Mesenchymal stem cell (in vitro differentiated cells and primary cell): ENCODE measurements around the gene KPNA1.

Experiments used
- DNase-seq: peaks from one replicate; pipeline ENCODE4 v3.0.0-alpha.2; 2013
- H2AFZ ChIP-seq: one replicate; pipeline ENCODE4 v1.6.1; 2013; ENCODE audit warnings: low read depth, mild to moderate bottlenecking, control low read depth, inconsistent platforms, low read length, moderate library complexity
- H2AK5ac ChIP-seq: 2 replicates; pipeline ENCODE4 v1.6.1; 2013; ENCODE audit warnings: low read length, moderate library complexity, mild to moderate bottlenecking, inconsistent platforms; ENCODE audit not compliant: severe bottlenecking
- H2BK120ac ChIP-seq: one replicate; pipeline ENCODE4 v1.6.1; 2013; ENCODE audit warnings: low read depth, mild to moderate bottlenecking, inconsistent platforms, low read length, moderate library complexity
- H2BK12ac ChIP-seq, 2 experiments: one replicate each; pipeline ENCODE4 v1.6.1; 2013; ENCODE audit warnings: inconsistent platforms in 2 of 2, low read length in 2 of 2, mild to moderate bottlenecking in 2 of 2, moderate library complexity in 2 of 2, control low read depth in 1 of 2
- H2BK15ac ChIP-seq: one replicate; pipeline ENCODE4 v1.6.1; 2013; ENCODE audit warnings: mild to moderate bottlenecking, low read depth, inconsistent platforms; ENCODE audit not compliant: poor library complexity, severe bottlenecking
- H2BK5ac ChIP-seq: 2 replicates; pipeline ENCODE4 v1.6.1; 2013; ENCODE audit warnings: low read depth, mild to moderate bottlenecking, low read length, control low read depth, inconsistent platforms; ENCODE audit not compliant: poor library complexity, severe bottlenecking
- H3K14ac ChIP-seq, 2 experiments: one replicate each; pipeline ENCODE4 v1.6.1; 2013; ENCODE audit warnings: inconsistent platforms in 2 of 2, low read length in 2 of 2, control low read depth in 1 of 2, mild to moderate bottlenecking in 1 of 2, moderate library complexity in 1 of 2
- H3K18ac ChIP-seq, 2 experiments: one replicate each; pipeline ENCODE4 v1.6.1; 2013; ENCODE audit warnings: inconsistent platforms in 2 of 2, low read length in 2 of 2, control low read depth in 1 of 2, low read depth in 1 of 2, mild to moderate bottlenecking in 1 of 2
- H3K23ac ChIP-seq, 2 experiments: one replicate each; pipeline ENCODE4 v1.6.1; 2013; ENCODE audit warnings: inconsistent platforms in 2 of 2, low read length in 2 of 2, mild to moderate bottlenecking in 2 of 2, moderate library complexity in 2 of 2, control low read depth in 1 of 2
- H3K27ac ChIP-seq: 2 replicates; pipeline ENCODE4 v1.5.1; 2013; ENCODE audit warnings: mild to moderate bottlenecking, moderate library complexity, low read length, control low read depth, inconsistent platforms; ENCODE audit not compliant: poor library complexity, severe bottlenecking
- H3K27me3 ChIP-seq, 2 experiments: 2 replicates each; pipeline versions ENCODE4 v1.6.1 to v1.7.0; 2013; ENCODE audit warnings: low read length in 2 of 2, mild to moderate bottlenecking in 2 of 2, moderate library complexity in 2 of 2, control low read depth in 1 of 2, inconsistent platforms in 1 of 2; ENCODE audit not compliant: control insufficient read depth in 1 of 2, insufficient read depth in 1 of 2
- H3K36me3 ChIP-seq, 2 experiments: 2 replicates each; pipeline versions ENCODE4 v1.6.1 to v1.7.0; 2013; ENCODE audit warnings: low read length in 2 of 2, control low read depth in 1 of 2, inconsistent platforms in 1 of 2, low read depth in 1 of 2, mild to moderate bottlenecking in 1 of 2; ENCODE audit not compliant: insufficient read depth in 2 of 2, control insufficient read depth in 1 of 2
- H3K4ac ChIP-seq, 2 experiments: one replicate each; pipeline ENCODE4 v1.6.1; 2013; ENCODE audit warnings: inconsistent platforms in 2 of 2, low read length in 2 of 2, mild to moderate bottlenecking in 2 of 2, moderate library complexity in 2 of 2, control low read depth in 1 of 2, low read depth in 1 of 2
- H3K4me1 ChIP-seq: 2 replicates; pipeline ENCODE4 v1.6.1; 2013; ENCODE audit warnings: low read depth, low read length, control low read depth; ENCODE audit not compliant: control insufficient read depth, insufficient read depth
- H3K4me2 ChIP-seq: 2 replicates; pipeline ENCODE4 v1.6.1; 2013; ENCODE audit warnings: low read length, mild to moderate bottlenecking, inconsistent platforms; ENCODE audit not compliant: poor library complexity, severe bottlenecking
- H3K4me3 ChIP-seq, 2 experiments: 2 replicates each; pipeline versions ENCODE4 v1.5.1 to v1.7.0; 2013; ENCODE audit warnings: low read length in 2 of 2, mild to moderate bottlenecking in 2 of 2, control low read depth in 1 of 2, low read depth in 1 of 2; ENCODE audit not compliant: insufficient read depth in 1 of 2
- H3K79me1 ChIP-seq: replicated peaks from 2 replicates; pipeline ENCODE4 v1.6.1; 2013; ENCODE audit warnings: mild to moderate bottlenecking, control low read depth, low read length, inconsistent platforms; ENCODE audit not compliant: poor library complexity, severe bottlenecking
- H3K9ac ChIP-seq: 2 replicates; pipeline ENCODE4 v1.7.0; 2013; ENCODE audit warnings: mild to moderate bottlenecking, low read length, moderate library complexity
- H3K9me3 ChIP-seq: 2 replicates; pipeline ENCODE4 v1.7.0; 2013; ENCODE audit warnings: mild to moderate bottlenecking, low read length; ENCODE audit not compliant: control insufficient read depth
- H4K8ac ChIP-seq: one replicate; pipeline ENCODE4 v1.6.1; 2013; ENCODE audit warnings: inconsistent platforms, mild to moderate bottlenecking, low read length, moderate library complexity
- H4K91ac ChIP-seq: one replicate; pipeline ENCODE4 v1.6.1; 2013; ENCODE audit warnings: mild to moderate bottlenecking, low read length, inconsistent platforms
- WGBS: methylation state at CpG from one replicate; pipeline ENCODE4 v1.1.7; 2013; ENCODE audit warnings: mixed read lengths; 5-methylcytosine and 5-hydroxymethylcytosine counted together

The KPNA1 gene

GRCh38 chr3:122397201-122397600 is 117.5 kb downstream of the KPNA1 start:
- H2BK120ac ChIP-seq, result no peak overlapping the region
- 97% methylated on average over 1 of the region's 1 CpG for WGBS
- H3K4me2 ChIP-seq, result no peak overlapping the region
- no peak overlapping the region for H3K18ac ChIP-seq
- no peak overlapping the region for H4K8ac ChIP-seq
- DNase-seq, result peak; percentile 34
- no peak overlapping the region for H3K4ac ChIP-seq
- no peak overlapping the region for H3K23ac ChIP-seq
- H3K4me3 ChIP-seq, result no peak overlapping the region
- no peak overlapping the region for H2AFZ ChIP-seq
- no peak overlapping the region for H3K27ac ChIP-seq
- H3K36me3 ChIP-seq, result peaks cover 0 to 3% of the 10 kb centered on the region in 2 experiments
- no peak overlapping the region for H2BK12ac ChIP-seq
- peaks cover 4% of the 10 kb centered on the region for H3K4me1 ChIP-seq
- H3K9ac ChIP-seq, result no peak overlapping the region
- no peaks in the 10 kb centered on the region for H3K27me3 ChIP-seq
- no peaks in the 10 kb centered on the region for H3K9me3 ChIP-seq
- no peak overlapping the region for H2AK5ac ChIP-seq
- H2BK5ac ChIP-seq, result no peak overlapping the region
- H2BK15ac ChIP-seq, result no peak overlapping the region
- no peak overlapping the region for H3K14ac ChIP-seq
- peaks cover 4% of the 10 kb centered on the region for H3K79me1 ChIP-seq
- H4K91ac ChIP-seq, result no peak overlapping the region

GRCh38 chr3:122396511-122396910 is 118.2 kb downstream of the KPNA1 start:
- peaks cover 4% of the 10 kb centered on the region for H3K79me1 ChIP-seq
- no peaks in the 10 kb centered on the region for H3K9me3 ChIP-seq
- no peak overlapping the region for H2BK5ac ChIP-seq
- H3K4me2 ChIP-seq, result no peak overlapping the region
- H2BK12ac ChIP-seq, result no peak overlapping the region
- H3K14ac ChIP-seq, result no peak overlapping the region
- H3K4me3 ChIP-seq, result no peak overlapping the region
- H2BK120ac ChIP-seq, result no peak overlapping the region
- H3K36me3 ChIP-seq, result peaks cover 0 to 3% of the 10 kb centered on the region in 2 experiments
- H4K91ac ChIP-seq, result no peak overlapping the region
- no peak overlapping the region for H3K4ac ChIP-seq
- H3K18ac ChIP-seq, result no peak overlapping the region
- H3K27me3 ChIP-seq, result no peaks in the 10 kb centered on the region
- H4K8ac ChIP-seq, result no peak overlapping the region
- no peak overlapping the region for H2AFZ ChIP-seq
- no peak overlapping the region for H2BK15ac ChIP-seq
- no peak for DNase-seq
- H3K23ac ChIP-seq, result no peak overlapping the region
- no peak overlapping the region for H3K27ac ChIP-seq
- no peak overlapping the region for H2AK5ac ChIP-seq
- peaks cover 4% of the 10 kb centered on the region for H3K4me1 ChIP-seq
- H3K9ac ChIP-seq, result no peak overlapping the region

GRCh38 chr3:122395582-122395981 is 119.2 kb downstream of the KPNA1 start:
- no peak overlapping the region for H2AK5ac ChIP-seq
- H2BK5ac ChIP-seq, result no peak overlapping the region
- H3K27ac ChIP-seq, result no peak overlapping the region
- WGBS, result no CpG with 5 or more reads among the region's 3 CpGs
- H3K4me3 ChIP-seq, result no peak overlapping the region
- no peak overlapping the region for H3K9ac ChIP-seq
- H3K14ac ChIP-seq, result no peak overlapping the region
- no peak overlapping the region for H2BK15ac ChIP-seq
- peaks cover 0 to 3% of the 10 kb centered on the region in 2 experiments for H3K36me3 ChIP-seq
- H2BK12ac ChIP-seq, result no peak overlapping the region
- peaks cover 6% of the 10 kb centered on the region for H3K79me1 ChIP-seq
- no peak overlapping the region for H2AFZ ChIP-seq
- H3K9me3 ChIP-seq, result no peaks in the 10 kb centered on the region
- H3K4me2 ChIP-seq, result no peak overlapping the region
- no peak overlapping the region for H2BK120ac ChIP-seq
- no peak overlapping the region for H4K8ac ChIP-seq
- no peak overlapping the region for H3K23ac ChIP-seq
- H4K91ac ChIP-seq, result no peak overlapping the region
- no peak overlapping the region for H3K4ac ChIP-seq
- no peak for DNase-seq
- H3K4me1 ChIP-seq, result peaks cover 4% of the 10 kb centered on the region
- no peaks in the 10 kb centered on the region for H3K27me3 ChIP-seq
- no peak overlapping the region for H3K18ac ChIP-seq

GRCh38 chr3:122394173-122394572 is 120.6 kb downstream of the KPNA1 start:
- H3K4me1 ChIP-seq, result peaks cover 4% of the 10 kb centered on the region
- no peak overlapping the region for H3K14ac ChIP-seq
- H3K36me3 ChIP-seq, result peaks cover 0 to 3% of the 10 kb centered on the region in 2 experiments
- no peaks in the 10 kb centered on the region for H3K27me3 ChIP-seq
- peak overlapping the region in 1 of 2 experiments; percentile 52 for H3K23ac ChIP-seq
- H3K18ac ChIP-seq, result peak overlapping the region in 1 of 2 experiments; percentile 70
- peak overlapping the region; percentile 60 for H3K9ac ChIP-seq
- 40% methylated on average over 1 of the region's 1 CpG for WGBS
- no peak for DNase-seq
- no peak overlapping the region for H3K4me3 ChIP-seq
- H3K4me2 ChIP-seq, result no peak overlapping the region
- H3K79me1 ChIP-seq, result peaks cover 10% of the 10 kb centered on the region
- no peak overlapping the region for H3K27ac ChIP-seq
- no peak overlapping the region for H2BK15ac ChIP-seq
- H4K91ac ChIP-seq, result peak overlapping the region; percentile 90
- no peak overlapping the region for H2BK5ac ChIP-seq
- H3K9me3 ChIP-seq, result no peaks in the 10 kb centered on the region
- H4K8ac ChIP-seq, result peak overlapping the region; percentile 21
- no peak overlapping the region for H2AK5ac ChIP-seq
- peak overlapping the region; percentile 71 for H2AFZ ChIP-seq
- peak overlapping the region; percentile 29 for H2BK120ac ChIP-seq
- H3K4ac ChIP-seq, result peak overlapping the region; percentile 24 to 85
- peak overlapping the region in 1 of 2 experiments; percentile 84 for H2BK12ac ChIP-seq
